Endothelial cell (in vitro differentiated cells): ENCODE measurements around the gene PRPSAP1. TPM values are rescaled to one million over a fixed set of nuclear protein-coding genes. Genes with fewer than 3 reads are reported as not detected.

Experiments used
- DNase-seq: peaks from one replicate; pipeline ENCODE4 v3.0.0; 2021; ENCODE audit warnings: low spot score
- H3K27ac Mint-ChIP-seq: one replicate; pipeline ENCODE4 v1.8.0; 2021; ENCODE audit warnings: mixed read lengths, inconsistent platforms; ENCODE audit not compliant: unreplicated experiment
- H3K27me3 Mint-ChIP-seq: one replicate; pipeline ENCODE4 v1.8.0; 2021; ENCODE audit warnings: mild to moderate bottlenecking, moderate library complexity, mixed read lengths, inconsistent platforms; ENCODE audit not compliant: unreplicated experiment
- H3K36me3 Mint-ChIP-seq: one replicate; pipeline ENCODE4 v1.8.0; 2021; ENCODE audit warnings: mild to moderate bottlenecking, low read depth, mixed read lengths, inconsistent platforms; ENCODE audit not compliant: unreplicated experiment
- H3K4me1 Mint-ChIP-seq: one replicate; pipeline ENCODE4 v1.8.0; 2021; ENCODE audit warnings: mild to moderate bottlenecking, mixed read lengths, inconsistent platforms; ENCODE audit not compliant: unreplicated experiment
- H3K4me3 Mint-ChIP-seq: one replicate; pipeline ENCODE4 v1.8.0; 2021; ENCODE audit warnings: mild to moderate bottlenecking, mixed read lengths, inconsistent platforms; ENCODE audit not compliant: unreplicated experiment
- H3K9me3 Mint-ChIP-seq: one replicate; pipeline ENCODE4 v1.8.0; 2021; ENCODE audit warnings: mixed read lengths, inconsistent platforms; ENCODE audit not compliant: unreplicated experiment
- total RNA-seq: library from RNA; stranded (reverse); fragmentation: NEBNext Ultra II Directional; extraction: Animal tissue kit (Norgen Biotek cat#: 25700); gene quantifications from one replicate; pipeline ENCODE4 v1.2.1, GENCODE V29; 2021; ENCODE audit not compliant: unreplicated experiment
- TF ChIP-seq, protein P1 (sequence below): fragments of 200-600 bp; sonication (generic); IDR thresholded peaks from one replicate; pipeline ENCODE4 v1.5.0; 2021; ENCODE audit warnings: antibody characterized with exemption; ENCODE audit not compliant: unreplicated experiment

PRPSAP1 gene
- total RNA-seq, 1 donor from 2014 or later = 136 TPM

DNA sequence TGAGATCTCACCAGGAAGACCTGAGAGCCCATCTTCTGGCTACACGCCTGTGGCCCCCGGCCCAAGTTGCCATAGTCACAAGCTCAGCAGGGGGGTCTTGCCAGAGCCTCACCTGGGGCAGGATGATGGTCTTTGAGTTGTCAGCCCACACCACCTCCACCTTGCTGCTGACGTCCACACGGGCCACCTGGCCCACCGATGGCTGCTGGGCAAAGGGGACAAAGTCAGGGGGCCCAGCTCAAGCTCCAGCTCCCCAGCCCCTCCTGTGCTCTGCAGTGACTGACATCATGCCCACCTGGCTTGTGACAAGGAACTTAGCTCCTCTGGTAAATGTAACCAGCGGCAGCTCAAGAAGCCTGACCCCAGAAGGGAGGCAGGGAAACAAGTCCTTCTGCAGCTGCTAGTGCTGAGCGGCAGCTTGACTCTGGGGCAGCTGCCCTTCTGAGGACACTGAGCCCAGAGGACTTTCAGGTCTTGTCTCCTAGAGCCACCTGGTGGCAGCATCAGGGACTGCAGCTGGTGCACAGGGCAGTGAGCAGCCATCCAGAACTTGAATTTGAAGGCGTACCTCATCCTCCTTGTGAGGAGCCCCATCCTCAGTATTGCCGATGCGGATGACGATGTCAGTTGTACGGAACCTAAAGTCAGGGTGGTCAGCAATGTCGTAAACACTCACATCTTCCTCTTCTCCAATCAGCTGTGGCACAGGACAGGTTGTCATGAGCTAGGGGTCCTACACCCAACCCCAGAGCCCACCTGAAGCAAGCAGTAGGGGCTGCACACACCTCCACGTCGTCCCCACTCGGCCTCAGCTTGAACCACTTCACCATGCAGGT, 44.2 kb upstream of the PRPSAP1 start:
- H3K36me3 Mint-ChIP-seq = peaks cover 46% of the 10 kb centered on the region
- H3K27ac Mint-ChIP-seq = no peak overlapping the region
- H3K4me1 Mint-ChIP-seq = peaks cover 10% of the 10 kb centered on the region
- peaks cover 3% of the 10 kb centered on the region for H3K27me3 Mint-ChIP-seq
- DNase-seq = peak; percentile 94
- H3K9me3 Mint-ChIP-seq = no peaks in the 10 kb centered on the region
- H3K4me3 Mint-ChIP-seq = no peak overlapping the region
- TF ChIP-seq, protein P1, sequence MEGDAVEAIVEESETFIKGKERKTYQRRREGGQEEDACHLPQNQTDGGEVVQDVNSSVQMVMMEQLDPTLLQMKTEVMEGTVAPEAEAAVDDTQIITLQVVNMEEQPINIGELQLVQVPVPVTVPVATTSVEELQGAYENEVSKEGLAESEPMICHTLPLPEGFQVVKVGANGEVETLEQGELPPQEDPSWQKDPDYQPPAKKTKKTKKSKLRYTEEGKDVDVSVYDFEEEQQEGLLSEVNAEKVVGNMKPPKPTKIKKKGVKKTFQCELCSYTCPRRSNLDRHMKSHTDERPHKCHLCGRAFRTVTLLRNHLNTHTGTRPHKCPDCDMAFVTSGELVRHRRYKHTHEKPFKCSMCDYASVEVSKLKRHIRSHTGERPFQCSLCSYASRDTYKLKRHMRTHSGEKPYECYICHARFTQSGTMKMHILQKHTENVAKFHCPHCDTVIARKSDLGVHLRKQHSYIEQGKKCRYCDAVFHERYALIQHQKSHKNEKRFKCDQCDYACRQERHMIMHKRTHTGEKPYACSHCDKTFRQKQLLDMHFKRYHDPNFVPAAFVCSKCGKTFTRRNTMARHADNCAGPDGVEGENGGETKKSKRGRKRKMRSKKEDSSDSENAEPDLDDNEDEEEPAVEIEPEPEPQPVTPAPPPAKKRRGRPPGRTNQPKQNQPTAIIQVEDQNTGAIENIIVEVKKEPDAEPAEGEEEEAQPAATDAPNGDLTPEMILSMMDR = peak; percentile 97

DNA sequence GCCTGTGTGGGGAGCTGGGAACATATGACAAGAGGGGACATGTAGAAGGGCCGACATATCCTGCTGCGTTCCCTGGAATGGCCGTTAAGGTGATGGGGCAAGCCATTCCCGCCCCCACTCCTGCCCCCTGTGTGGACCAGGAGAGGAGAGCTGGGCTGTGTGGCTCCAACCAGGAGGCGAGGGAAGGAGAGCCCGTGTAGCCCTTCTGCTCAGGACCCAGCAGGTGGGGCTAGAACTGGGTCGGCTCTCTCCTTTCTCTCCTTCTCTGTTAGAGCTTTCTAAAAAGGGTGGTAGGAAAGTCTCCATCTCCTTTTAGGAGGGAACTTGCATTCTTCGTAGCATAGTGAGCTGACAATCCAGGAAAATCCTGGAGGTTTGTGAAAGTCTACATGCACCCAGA, 43.5 kb upstream of the PRPSAP1 start:
- Mint-ChIP-seq H3K4me1 (peaks cover 8% of the 10 kb centered on the region), H3K27me3 (peaks cover 3% of the 10 kb centered on the region), H3K4me3 (no peak overlapping the region), H3K27ac (no peak overlapping the region), H3K9me3 (no peaks in the 10 kb centered on the region), H3K36me3 (peaks cover 41% of the 10 kb centered on the region)
- no peak for DNase-seq
- TF ChIP-seq, protein P1 = no peak

DNA sequence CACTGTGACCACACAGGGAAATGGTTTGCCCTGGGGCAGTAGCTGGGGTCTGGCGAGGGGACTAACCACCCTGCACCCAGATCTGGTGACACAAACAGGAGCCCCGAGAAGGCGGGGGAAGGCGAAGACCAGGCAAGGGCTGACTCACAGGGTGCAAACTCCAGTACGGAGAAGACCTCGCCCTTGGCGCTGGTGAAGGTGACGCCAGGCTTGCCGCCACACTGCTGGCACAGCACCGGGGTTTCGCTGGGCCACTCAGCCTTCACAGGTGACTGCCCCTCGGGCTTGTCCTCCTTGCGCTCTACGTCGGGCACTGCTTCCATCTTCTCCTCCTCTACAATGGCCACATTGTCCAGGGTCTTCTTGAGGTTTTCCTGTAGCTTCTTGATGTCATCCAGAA, 42.3 kb upstream of the PRPSAP1 start:
- DNase-seq = no peak
- Mint-ChIP-seq H3K4me1 (peaks cover 8% of the 10 kb centered on the region), H3K9me3 (no peaks in the 10 kb centered on the region), H3K36me3 (peaks cover 37% of the 10 kb centered on the region), H3K27me3 (peaks cover 3% of the 10 kb centered on the region), H3K4me3 (no peak overlapping the region), H3K27ac (no peak overlapping the region)
- TF ChIP-seq, protein P1 = no peak

DNA sequence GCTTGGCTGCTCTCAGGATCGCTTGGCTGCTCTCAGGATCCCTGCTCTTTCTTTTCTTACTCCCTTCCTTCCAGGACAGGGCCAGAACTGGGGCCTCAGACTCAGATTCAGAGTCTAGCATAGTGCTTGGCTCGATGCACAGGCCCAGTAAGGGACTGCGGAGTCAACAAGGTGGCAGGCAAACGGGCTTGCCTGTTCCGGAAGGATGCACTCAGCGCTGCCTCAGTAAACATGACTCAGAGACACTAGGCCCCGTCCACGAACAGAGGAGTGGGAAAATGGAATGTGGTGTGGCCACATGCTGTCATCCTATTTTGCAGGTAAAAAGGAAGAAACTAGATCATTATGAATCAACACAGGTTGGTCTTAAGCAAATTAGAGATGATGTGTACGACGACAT, 40.5 kb upstream of the PRPSAP1 start:
- DNase-seq = no peak
- no peaks in the 10 kb centered on the region for H3K27me3 Mint-ChIP-seq
- no peaks in the 10 kb centered on the region for H3K9me3 Mint-ChIP-seq
- H3K27ac Mint-ChIP-seq = no peak overlapping the region
- H3K4me3 Mint-ChIP-seq = no peak overlapping the region
- TF ChIP-seq, protein P1 = no peak
- H3K36me3 Mint-ChIP-seq = peaks cover 29% of the 10 kb centered on the region
- H3K4me1 Mint-ChIP-seq = peaks cover 14% of the 10 kb centered on the region

DNA sequence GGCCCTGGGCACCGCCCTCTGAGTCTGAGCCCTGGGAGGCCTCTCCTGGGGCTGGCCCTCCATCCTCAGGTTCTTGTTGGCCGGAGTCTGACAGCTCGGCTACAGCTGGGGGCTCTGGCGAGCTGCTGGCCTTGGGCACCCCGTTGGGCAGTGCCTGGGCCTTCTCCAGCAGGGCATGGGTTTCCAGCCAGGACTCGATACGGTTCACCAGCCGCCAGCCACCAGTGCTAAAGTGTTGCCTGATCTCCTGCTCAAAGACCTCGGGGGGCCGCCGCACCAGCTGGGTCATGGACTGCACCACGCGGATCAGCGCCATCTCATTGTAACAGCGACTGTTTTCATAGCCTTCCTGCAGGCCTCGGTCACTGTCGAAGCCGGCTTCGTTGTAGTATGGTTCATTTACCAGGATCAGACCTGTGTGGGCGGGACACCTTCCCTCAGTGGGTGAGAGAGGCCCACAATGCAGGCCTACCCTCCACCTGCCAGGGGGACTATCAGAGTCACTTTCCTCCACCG, 37.5 kb upstream of the PRPSAP1 start:
- Mint-ChIP-seq H3K27me3 (peaks cover 11% of the 10 kb centered on the region), H3K36me3 (peaks cover 15% of the 10 kb centered on the region), H3K4me1 (peaks cover 18% of the 10 kb centered on the region), H3K27ac (peak overlapping the region; percentile 57), H3K9me3 (no peaks in the 10 kb centered on the region), H3K4me3 (no peak overlapping the region)
- DNase-seq = no peak
- TF ChIP-seq, protein P1 = no peak
